ENCODE results near the gene GREB1L. TPM values are rescaled to one million over a fixed set of nuclear protein-coding genes. Genes with fewer than 3 reads are reported as not detected.

Gene GREB1L
- total RNA-seq, 2 experiments from 2014 or later = not detected

DNA sequence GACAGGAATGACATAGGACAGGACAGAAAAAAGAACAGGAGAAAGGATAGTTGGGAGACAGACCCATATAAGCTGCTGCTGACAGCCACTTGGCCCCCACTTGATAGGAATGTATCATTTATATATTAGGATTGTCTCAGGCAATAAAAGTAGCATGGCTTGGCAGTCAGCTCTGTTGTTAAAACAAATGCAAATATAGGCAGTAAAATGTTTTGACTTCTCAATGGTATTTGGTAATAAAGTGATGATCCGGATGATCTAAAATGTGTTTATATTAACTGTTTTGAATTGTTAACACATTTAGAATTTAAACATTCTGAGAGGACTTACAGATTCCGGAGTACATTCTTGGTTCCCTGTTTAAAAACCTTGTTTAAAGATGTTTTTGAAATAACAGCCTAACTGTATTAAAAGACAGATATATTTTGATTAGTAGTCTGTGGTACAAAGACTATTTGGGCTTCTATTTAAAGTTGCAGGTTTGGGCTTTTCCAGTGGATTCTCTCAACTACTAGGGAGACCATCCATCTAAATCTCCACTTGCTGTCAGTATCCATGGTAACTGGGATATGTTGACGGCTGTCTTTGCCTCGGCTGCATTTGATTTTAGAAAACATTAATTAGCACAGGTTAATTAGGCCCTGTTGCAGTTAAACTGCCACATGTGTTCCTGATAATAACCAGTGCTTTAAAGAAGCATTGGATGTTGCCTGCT is 210.9 kb downstream of the GREB1L start:
- ChIA-PET POLR2A (no interaction called here), CTCF (ENCODE audit: unreplicated experiment) (no interaction called here)
- Histone ChIP-seq H3K9me3 (ENCODE audit: low read length) (no peaks in the 10 kb centered on the region), H4K20me1 (ENCODE audit: insufficient read depth, low read length) (no peaks in the 10 kb centered on the region), H3K9me2 (ENCODE audit: insufficient read depth, low read length) (no peaks in the 10 kb centered on the region), H3K27ac (ENCODE audit: low read depth, low read length, poor library complexity, severe bottlenecking) (no peak overlapping the region), H2AFZ (ENCODE audit: low read length) (no peak overlapping the region), H3K36me3 (ENCODE audit: insufficient read depth, low read length) (no peaks in the 10 kb centered on the region), H3K4me1 (ENCODE audit: insufficient read depth, low read length, poor library complexity, severe bottlenecking) (no peaks in the 10 kb centered on the region), H3K4me2 (ENCODE audit: low read length) (no peak overlapping the region), H3K4me3 (ENCODE audit: low read depth, low read length, poor library complexity, severe bottlenecking) (no peak overlapping the region), H3K79me2 (ENCODE audit: insufficient read depth, low read depth, low read length) (no peaks in the 10 kb centered on the region)
- intact Hi-C loops (cut with micrococcal nuclease; ENCODE audit: unreplicated experiment) = no loop called here
- BruUV-seq (replicated peaks) = no TSS peak
- no peak for DNase-seq (ENCODE audit: low spot score)
- TF ChIP-seq EZH2phosphoT487 (IDR thresholded peaks at IDR 0.05; ENCODE audit: borderline replicate concordance, low read depth, low read length) = no peak
- no peak for TF ChIP-seq CTCF (conservative IDR thresholded peaks at IDR 0.05; ENCODE audit: low read length)

- BruUV-seq (replicated peaks) = no TSS peak
- Histone ChIP-seq H3K4me1 (ENCODE audit: insufficient read depth, low read length, poor library complexity, severe bottlenecking) (no peaks in the 10 kb centered on the region), H3K36me3 (ENCODE audit: insufficient read depth, low read length) (no peaks in the 10 kb centered on the region), H4K20me1 (ENCODE audit: insufficient read depth, low read length) (no peaks in the 10 kb centered on the region), H2AFZ (ENCODE audit: low read length) (no peak overlapping the region), H3K9me2 (ENCODE audit: insufficient read depth, low read length) (no peaks in the 10 kb centered on the region), H3K4me2 (ENCODE audit: low read length) (no peak overlapping the region), H3K79me2 (ENCODE audit: insufficient read depth, low read depth, low read length) (no peaks in the 10 kb centered on the region), H3K4me3 (ENCODE audit: low read depth, low read length, poor library complexity, severe bottlenecking) (no peak overlapping the region), H3K9me3 (ENCODE audit: low read length) (no peaks in the 10 kb centered on the region), H3K27ac (ENCODE audit: low read depth, low read length, poor library complexity, severe bottlenecking) (no peak overlapping the region)
- DNase-seq (ENCODE audit: low spot score) = no peak
- ChIA-PET CTCF (ENCODE audit: unreplicated experiment) (no interaction called here), POLR2A (no interaction called here)
- intact Hi-C loops (cut with micrococcal nuclease; ENCODE audit: unreplicated experiment) = no loop called here
- TF ChIP-seq EZH2phosphoT487 (IDR thresholded peaks at IDR 0.05; ENCODE audit: borderline replicate concordance, low read depth, low read length) = no peak
These were observed 211.5 kb downstream of the GREB1L start for GRCh38 chr18:21453511-21453901.

GRCh38 chr18:21454725-21455124 is 212.7 kb downstream of the GREB1L start:
- H3K4me1 ChIP-seq (ENCODE audit: insufficient read depth, low read length, poor library complexity, severe bottlenecking) = no peaks in the 10 kb centered on the region
- H3K79me2 ChIP-seq (ENCODE audit: insufficient read depth, low read depth, low read length) = no peaks in the 10 kb centered on the region
- H3K27ac ChIP-seq (ENCODE audit: low read depth, low read length, poor library complexity, severe bottlenecking) = no peak overlapping the region
- BruUV-seq (replicated peaks) = no TSS peak
- no peaks in the 10 kb centered on the region for H3K9me2 ChIP-seq (ENCODE audit: insufficient read depth, low read length)
- no peaks in the 10 kb centered on the region for H3K36me3 ChIP-seq (ENCODE audit: insufficient read depth, low read length)
- H3K9me3 ChIP-seq (ENCODE audit: low read length) = no peaks in the 10 kb centered on the region
- ChIA-PET POLR2A (interaction anchor here (0.6 to 0.7 kb wide), 2 partner anchors 86 to 354 kb away, joined by 3 read pairs; no protein-coding TSS in a partner anchor), CTCF (ENCODE audit: unreplicated experiment) (no interaction called here)
- intact Hi-C loops (cut with micrococcal nuclease; ENCODE audit: unreplicated experiment) = no loop called here
- no peak for DNase-seq (ENCODE audit: low spot score)
- no peak overlapping the region for H2AFZ ChIP-seq (ENCODE audit: low read length)
- H3K4me3 ChIP-seq (ENCODE audit: low read depth, low read length, poor library complexity, severe bottlenecking) = no peak overlapping the region
- H4K20me1 ChIP-seq (ENCODE audit: insufficient read depth, low read length) = no peaks in the 10 kb centered on the region
- TF ChIP-seq CTCF (conservative IDR thresholded peaks at IDR 0.05; ENCODE audit: low read length) (no peak), EZH2phosphoT487 (IDR thresholded peaks at IDR 0.05; ENCODE audit: borderline replicate concordance, low read depth, low read length) (no peak)
- no peak overlapping the region for H3K4me2 ChIP-seq (ENCODE audit: low read length)
